ENCODE results near the gene GNG2. TPM values are rescaled to one million over a fixed set of nuclear protein-coding genes. Genes with fewer than 3 reads are reported as not detected.

The GNG2 gene
- total RNA-seq, 1 experiment from 2014 or later: 0.23 TPM

GRCh38 chr14:51855234-51855633 lies 5.2 kb upstream of the GNG2 start:
- H3K27ac ChIP-seq (ENCODE audit: low read length): no peak overlapping the region
- intact Hi-C loops (cut with micrococcal nuclease; ENCODE audit: unreplicated experiment) (no loop called here), in situ Hi-C loops (cut with HindIII; ENCODE audit: low pct_unique_long_range_greater_than_20kb, low sequenced_read_pairs) (no loop called here)
- BruUV-seq (replicated peaks): no TSS peak
- TF ChIP-seq CTCF (IDR thresholded peaks at IDR 0.05): no peak
- H3K9me3 ChIP-seq (ENCODE audit: control insufficient read depth, insufficient read depth, low read depth, low read length): no peaks in the 10 kb centered on the region
- 0 out of 2 replicates have a peak, but pooled peaks cover 2% of the 10 kb centered on the region for H3K27me3 ChIP-seq (ENCODE audit: control insufficient read depth, insufficient read depth, low read length)
- no peak for ATAC-seq
- CTCF ChIA-PET: no interaction called here
- no peak for DNase-seq (ENCODE audit: low read depth, low spot score)
- no peak overlapping the region for H3K4me3 ChIP-seq (ENCODE audit: low read depth in 2 of 2, low read length in 2 of 2)
- POLR2A ChIA-PET: no interaction called here
- no peaks in the 10 kb centered on the region for H3K4me1 ChIP-seq (ENCODE audit: control insufficient read depth, insufficient read depth, low read length)
- H3K36me3 ChIP-seq (ENCODE audit: control insufficient read depth, insufficient read depth, low read length): no peaks in the 10 kb centered on the region

- no peaks in the 10 kb centered on the region for H3K4me1 ChIP-seq (ENCODE audit: control insufficient read depth, insufficient read depth, low read length)
- in situ Hi-C loops (cut with HindIII; ENCODE audit: low pct_unique_long_range_greater_than_20kb, low sequenced_read_pairs) (no loop called here), intact Hi-C loops (cut with micrococcal nuclease; ENCODE audit: unreplicated experiment) (no loop called here)
- H3K9me3 ChIP-seq (ENCODE audit: control insufficient read depth, insufficient read depth, low read depth, low read length): no peaks in the 10 kb centered on the region
- H3K27ac ChIP-seq (ENCODE audit: low read length): no peak overlapping the region
- 0 out of 2 replicates have a peak, but pooled peaks cover 2% of the 10 kb centered on the region for H3K27me3 ChIP-seq (ENCODE audit: control insufficient read depth, insufficient read depth, low read length)
- ATAC-seq (no peak), DNase-seq (ENCODE audit: low read depth, low spot score) (no peak)
- CTCF ChIA-PET: no interaction called here
- no peak for TF ChIP-seq SIN3A (IDR thresholded peaks at IDR 0.05; ENCODE audit: borderline replicate concordance, insufficient read depth, low read depth, low read length)
- TF ChIP-seq TCF7L2 (IDR thresholded peaks at IDR 0.05; ENCODE audit: low read depth, low read length): no peak
- no peak for TF ChIP-seq CTCF (IDR thresholded peaks at IDR 0.05)
- TF ChIP-seq POLR2AphosphoS5 (IDR thresholded peaks at IDR 0.05; ENCODE audit: low read depth, low read length): no peak
- TF ChIP-seq REST (IDR thresholded peaks at IDR 0.05; ENCODE audit: insufficient read depth in 1 of 2, low read depth in 2 of 2, low read length in 1 of 2): no peak
- POLR2A ChIA-PET: no interaction called here
- H3K4me3 ChIP-seq (ENCODE audit: low read depth in 2 of 2, low read length in 2 of 2): no peak overlapping the region
- no peaks in the 10 kb centered on the region for H3K36me3 ChIP-seq (ENCODE audit: control insufficient read depth, insufficient read depth, low read length)
- BruUV-seq (replicated peaks): no TSS peak
Observed at GRCh38 chr14:51856792-51857296, 3.6 kb upstream of the GNG2 start.

All from Panc1 (cell line).